C4-2B (cell line): ENCODE measurements around the gene COPS6.

ENCODE experiments used
- CTCF ChIP-seq: fragments of 450-650 bp; conservative IDR thresholded peaks from 2 replicates; pipeline ENCODE4 v1.5.1; 2017; ENCODE audit warnings: mild to moderate bottlenecking
- ZFX ChIP-seq: fragments of 450-650 bp; IDR thresholded peaks from 2 replicates; pipeline ENCODE4 v1.6.1; 2017

GRCh38 chr7:100069991-100070390 is 18.8 kb upstream of the COPS6 start:
- TF ChIP-seq CTCF (no peak), ZFX (no peak)
